SK-N-SH treated with all-trans-retinoic acid at 6 μM for 48 hours (cell line): ENCODE data around the gene GTPBP1.

Source experiments
- ATAC-seq: fragments of 200-7000 bp; cut with Tn5 transposase; 3 replicates; pipeline ENCODE4 v1.9.1; 2020; ENCODE audit warnings: mild to moderate bottlenecking, moderate library complexity
- ARNTL ChIP-seq: fragments of 450-650 bp; formaldehyde crosslinking; IDR thresholded peaks from 2 replicates; pipeline ENCODE4 v1.5.0; 2020; ENCODE audit warnings: low read depth, mild to moderate bottlenecking, moderate library complexity, borderline replicate concordance
- BACH2 ChIP-seq: fragments of 250-450 bp; sonication (Bioruptor Pico); IDR thresholded peaks from 2 replicates; pipeline ENCODE4 v1.9.0; 2021; ENCODE audit warnings: mild to moderate bottlenecking, borderline replicate concordance
- CSDC2 ChIP-seq: fragments of 250-450 bp; sonication (Bioruptor Pico); IDR thresholded peaks from 2 replicates; pipeline ENCODE4 v1.5.0; 2020; ENCODE audit warnings: mild to moderate bottlenecking, moderate library complexity
- ESRRG ChIP-seq: fragments of 250-450 bp; sonication (Bioruptor Pico); IDR thresholded peaks from 2 replicates; pipeline ENCODE4 v1.6.1; 2021; ENCODE audit warnings: mild to moderate bottlenecking
- GLIS3 ChIP-seq: fragments of 250-450 bp; sonication (Bioruptor Pico); IDR thresholded peaks from 2 replicates; pipeline ENCODE4 v1.5.0; 2020; ENCODE audit warnings: mild to moderate bottlenecking, moderate library complexity
- ISL1 ChIP-seq: fragments of 250-450 bp; sonication (Bioruptor Pico); IDR thresholded peaks from 2 replicates; pipeline ENCODE4 v2.1.2; 2022; ENCODE audit warnings: mild to moderate bottlenecking, moderate library complexity
- OSR1 ChIP-seq: fragments of 250-450 bp; sonication (Bioruptor Pico); IDR thresholded peaks from 2 replicates; pipeline ENCODE4 v1.8.0; 2022; ENCODE audit warnings: moderate library complexity, mild to moderate bottlenecking, inconsistent platforms
- RARB ChIP-seq: fragments of 250-450 bp; sonication (Bioruptor Pico); IDR thresholded peaks from 2 replicates; pipeline ENCODE4 v1.8.0; 2021; ENCODE audit warnings: mild to moderate bottlenecking, moderate library complexity
- SNAI2 ChIP-seq: fragments of 250-450 bp; sonication (Bioruptor Pico); IDR thresholded peaks from 2 replicates; pipeline ENCODE4 v1.5.0; 2020; ENCODE audit warnings: mild to moderate bottlenecking, moderate library complexity
- TCF4 ChIP-seq: fragments of 250-450 bp; sonication (Bioruptor Pico); IDR thresholded peaks from 2 replicates; pipeline ENCODE4 v1.8.0; 2021; ENCODE audit warnings: mild to moderate bottlenecking, moderate library complexity, borderline replicate concordance
- TOX ChIP-seq: fragments of 250-450 bp; sonication (Bioruptor Pico); IDR thresholded peaks from 2 replicates; pipeline ENCODE4 v1.8.0; 2021; ENCODE audit warnings: mild to moderate bottlenecking, moderate library complexity, borderline replicate concordance
- ZC3H10 ChIP-seq: fragments of 250-450 bp; sonication (Bioruptor Pico); IDR thresholded peaks from 2 replicates; pipeline ENCODE4 v1.5.1; 2021; ENCODE audit warnings: mild to moderate bottlenecking, moderate library complexity
- ZFP3 ChIP-seq: fragments of 250-450 bp; sonication (Bioruptor Pico); IDR thresholded peaks from 2 replicates; pipeline ENCODE4 v1.5.0; 2020; ENCODE audit warnings: mild to moderate bottlenecking, moderate library complexity
- ZNF70 ChIP-seq: fragments of 450-650 bp; formaldehyde crosslinking; IDR thresholded peaks from 2 replicates; pipeline ENCODE4 v1.5.0; 2020; ENCODE audit warnings: mild to moderate bottlenecking, moderate library complexity
- ZNF8 ChIP-seq: fragments of 450-650 bp; formaldehyde crosslinking; IDR thresholded peaks from 2 replicates; pipeline ENCODE4 v1.5.0; 2020; ENCODE audit warnings: mild to moderate bottlenecking, moderate library complexity
- TF ChIP-seq, protein P1 (sequence below): fragments of 250-450 bp; sonication (Bioruptor Pico); IDR thresholded peaks from 2 replicates; pipeline ENCODE4 v1.5.1; 2021; ENCODE audit warnings: mild to moderate bottlenecking, moderate library complexity
- TF ChIP-seq, protein P2 (sequence below): fragments of 250-450 bp; sonication (Bioruptor Pico); IDR thresholded peaks from 2 replicates; pipeline ENCODE4 v1.8.0; 2021; ENCODE audit warnings: low read depth, mild to moderate bottlenecking, moderate library complexity, borderline replicate concordance
- TF ChIP-seq, protein P3 (sequence below): fragments of 250-450 bp; sonication (Bioruptor Pico); IDR thresholded peaks from 2 replicates; pipeline ENCODE4 v1.8.0; 2020; ENCODE audit warnings: mild to moderate bottlenecking, moderate library complexity, borderline replicate concordance

The GTPBP1 gene

DNA sequence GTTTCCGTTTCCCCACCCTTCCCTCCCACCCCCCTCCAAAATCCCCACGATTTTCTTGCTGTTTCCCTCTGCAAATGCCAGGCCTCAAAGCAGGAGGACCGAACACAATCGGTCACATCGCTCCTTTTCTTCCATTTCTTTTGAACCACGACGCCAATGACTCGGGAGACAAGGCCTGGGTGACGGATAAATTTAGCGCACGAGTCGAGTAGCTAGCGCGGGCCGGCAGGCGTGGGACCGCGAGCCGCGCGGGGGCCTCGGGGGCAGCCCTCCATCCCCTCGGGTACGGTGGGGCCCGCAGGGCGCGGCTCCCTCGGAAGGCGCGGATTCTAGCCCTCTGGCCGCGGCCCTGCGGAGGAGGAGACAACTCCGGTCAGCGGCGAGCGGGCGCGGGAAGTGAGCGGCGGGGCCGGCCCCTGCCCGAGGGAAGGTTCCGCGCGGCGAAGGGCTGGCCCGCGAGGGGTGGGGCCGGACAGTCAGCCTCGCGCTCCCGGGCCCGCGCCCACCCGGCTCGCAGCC, 5.4 kb upstream of the GTPBP1 start:
- ATAC-seq = peak; percentile 21
- TF ChIP-seq, protein P1, sequence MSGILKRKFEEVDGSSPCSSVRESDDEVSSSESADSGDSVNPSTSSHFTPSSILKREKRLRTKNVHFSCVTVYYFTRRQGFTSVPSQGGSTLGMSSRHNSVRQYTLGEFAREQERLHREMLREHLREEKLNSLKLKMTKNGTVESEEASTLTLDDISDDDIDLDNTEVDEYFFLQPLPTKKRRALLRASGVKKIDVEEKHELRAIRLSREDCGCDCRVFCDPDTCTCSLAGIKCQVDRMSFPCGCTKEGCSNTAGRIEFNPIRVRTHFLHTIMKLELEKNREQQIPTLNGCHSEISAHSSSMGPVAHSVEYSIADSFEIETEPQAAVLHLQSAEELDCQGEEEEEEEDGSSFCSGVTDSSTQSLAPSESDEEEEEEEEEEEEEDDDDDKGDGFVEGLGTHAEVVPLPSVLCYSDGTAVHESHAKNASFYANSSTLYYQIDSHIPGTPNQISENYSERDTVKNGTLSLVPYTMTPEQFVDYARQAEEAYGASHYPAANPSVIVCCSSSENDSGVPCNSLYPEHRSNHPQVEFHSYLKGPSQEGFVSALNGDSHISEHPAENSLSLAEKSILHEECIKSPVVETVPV (CRISPR knock-in tag) = no peak
- TF ChIP-seq ZNF8 (CRISPR knock-in tag) (no peak), OSR1 (CRISPR knock-in tag) (no peak), TCF4 (CRISPR knock-in tag) (no peak), RARB (CRISPR knock-in tag) (no peak), SNAI2 (CRISPR knock-in tag) (no peak)
- TF ChIP-seq, protein P2, sequence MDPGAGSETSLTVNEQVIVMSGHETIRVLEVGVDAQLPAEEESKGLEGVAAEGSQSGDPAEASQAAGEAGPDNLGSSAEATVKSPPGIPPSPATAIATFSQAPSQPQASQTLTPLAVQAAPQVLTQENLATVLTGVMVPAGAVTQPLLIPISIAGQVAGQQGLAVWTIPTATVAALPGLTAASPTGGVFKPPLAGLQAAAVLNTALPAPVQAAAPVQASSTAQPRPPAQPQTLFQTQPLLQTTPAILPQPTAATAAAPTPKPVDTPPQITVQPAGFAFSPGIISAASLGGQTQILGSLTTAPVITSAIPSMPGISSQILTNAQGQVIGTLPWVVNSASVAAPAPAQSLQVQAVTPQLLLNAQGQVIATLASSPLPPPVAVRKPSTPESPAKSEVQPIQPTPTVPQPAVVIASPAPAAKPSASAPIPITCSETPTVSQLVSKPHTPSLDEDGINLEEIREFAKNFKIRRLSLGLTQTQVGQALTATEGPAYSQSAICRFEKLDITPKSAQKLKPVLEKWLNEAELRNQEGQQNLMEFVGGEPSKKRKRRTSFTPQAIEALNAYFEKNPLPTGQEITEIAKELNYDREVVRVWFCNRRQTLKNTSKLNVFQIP (CRISPR knock-in tag) = no peak
- TF ChIP-seq, all 23 proteins: peak for 0

DNA sequence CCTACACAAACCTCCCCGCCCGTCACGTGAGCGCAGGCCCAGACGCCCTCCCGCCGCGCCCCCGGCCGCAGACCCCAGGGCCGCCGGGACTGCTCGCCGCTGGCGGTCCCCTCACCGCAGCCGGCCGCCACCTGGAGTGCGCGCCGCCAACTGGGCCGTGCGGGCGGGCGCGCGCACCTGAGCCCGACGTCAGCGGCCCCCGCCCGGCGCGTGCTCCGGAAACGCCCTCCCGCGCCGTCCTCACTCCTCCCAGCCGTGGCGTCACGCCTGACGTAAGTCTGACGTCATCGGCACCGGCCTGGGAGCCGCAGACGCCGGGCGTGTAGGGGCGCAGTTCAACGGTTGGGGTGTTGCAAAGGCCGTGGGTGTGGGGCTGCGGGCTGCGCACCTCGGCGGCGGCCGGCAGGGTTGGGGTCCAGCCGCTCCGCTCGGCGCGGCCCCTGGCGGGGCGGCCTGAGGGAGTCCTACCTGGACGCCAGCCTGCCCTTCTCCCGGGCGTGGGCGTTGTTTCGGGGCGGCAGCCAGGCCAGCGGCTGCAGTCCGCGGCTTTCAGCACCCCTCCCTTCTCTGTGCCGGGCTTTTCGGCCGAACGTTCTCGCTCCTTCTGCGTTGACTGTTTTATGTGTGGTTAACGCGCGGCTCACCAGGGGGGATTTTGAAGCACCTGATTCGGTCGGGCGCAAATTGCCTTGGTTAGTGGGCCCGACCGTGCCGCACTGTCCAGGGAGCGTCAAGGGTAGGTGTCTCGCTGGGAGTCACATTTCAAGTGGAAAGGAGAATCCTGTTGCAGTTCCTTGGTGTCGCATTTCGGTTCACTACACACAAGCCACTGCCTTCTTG, 4.7 kb upstream of the GTPBP1 start, which contains the start of gene JOSD1:
TSS of gene JOSD1 (minus strand) at position 155 of the 840 bp plus-strand sequence. CDS start 956 bp downstream, outside the sequence.
- 0 out of 2 replicates have a peak, but pooled peaks have one; percentile 58 for TF ChIP-seq ZFP3 (CRISPR knock-in tag)
- no peak for TF ChIP-seq TOX (CRISPR knock-in tag)
- 0 out of 2 replicates have a peak, but pooled peaks have one; percentile 24 for TF ChIP-seq SNAI2 (CRISPR knock-in tag)
- TF ChIP-seq CSDC2 = peak; percentile 69; the same call in 1 of the 2 replicates
- peak; percentile 5; the same call in 2 of the 3 replicates for ATAC-seq

DNA sequence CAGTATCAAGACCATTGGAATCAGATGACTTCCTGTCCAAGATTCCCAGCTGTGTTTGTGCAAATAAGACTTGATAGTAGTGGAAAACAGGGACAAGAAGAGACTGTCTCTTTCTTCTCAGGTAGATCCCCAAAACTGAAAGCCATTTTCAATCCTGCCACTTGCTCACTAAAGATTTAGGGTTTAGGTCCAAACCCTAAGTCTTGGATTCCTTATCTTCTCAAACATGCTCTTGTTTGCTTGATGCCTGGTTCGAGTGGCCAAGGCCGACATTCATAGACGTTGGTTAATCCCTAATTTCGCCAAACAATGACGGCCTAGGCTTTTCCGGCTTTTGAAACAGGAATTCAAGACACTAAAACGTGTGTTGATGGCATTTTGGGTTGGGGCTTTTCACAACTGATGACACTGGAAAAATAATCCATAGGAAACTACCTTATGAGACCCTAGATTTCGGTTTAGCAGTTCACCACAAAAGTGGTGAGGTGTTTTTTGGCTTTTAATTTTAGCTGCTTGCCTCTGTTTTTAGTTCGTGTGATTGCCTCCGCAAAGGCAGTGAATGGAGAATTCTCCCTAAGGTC, 1.0 kb upstream of the GTPBP1 start:
- ATAC-seq = no peak
- TF ChIP-seq TCF4 (CRISPR knock-in tag) = no peak
- TF ChIP-seq, protein P1 (CRISPR knock-in tag) = no peak
- TF ChIP-seq BACH2 (CRISPR knock-in tag) = no peak
- TF ChIP-seq ZNF8 (CRISPR knock-in tag) = no peak
- no peak for TF ChIP-seq CSDC2
- TF ChIP-seq ZC3H10 (CRISPR knock-in tag) = no peak
- TF ChIP-seq, protein P3, sequence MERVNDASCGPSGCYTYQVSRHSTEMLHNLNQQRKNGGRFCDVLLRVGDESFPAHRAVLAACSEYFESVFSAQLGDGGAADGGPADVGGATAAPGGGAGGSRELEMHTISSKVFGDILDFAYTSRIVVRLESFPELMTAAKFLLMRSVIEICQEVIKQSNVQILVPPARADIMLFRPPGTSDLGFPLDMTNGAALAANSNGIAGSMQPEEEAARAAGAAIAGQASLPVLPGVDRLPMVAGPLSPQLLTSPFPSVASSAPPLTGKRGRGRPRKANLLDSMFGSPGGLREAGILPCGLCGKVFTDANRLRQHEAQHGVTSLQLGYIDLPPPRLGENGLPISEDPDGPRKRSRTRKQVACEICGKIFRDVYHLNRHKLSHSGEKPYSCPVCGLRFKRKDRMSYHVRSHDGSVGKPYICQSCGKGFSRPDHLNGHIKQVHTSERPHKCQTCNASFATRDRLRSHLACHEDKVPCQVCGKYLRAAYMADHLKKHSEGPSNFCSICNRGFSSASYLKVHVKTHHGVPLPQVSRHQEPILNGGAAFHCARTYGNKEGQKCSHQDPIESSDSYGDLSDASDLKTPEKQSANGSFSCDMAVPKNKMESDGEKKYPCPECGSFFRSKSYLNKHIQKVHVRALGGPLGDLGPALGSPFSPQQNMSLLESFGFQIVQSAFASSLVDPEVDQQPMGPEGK (CRISPR knock-in tag) = no peak
- TF ChIP-seq GLIS3 (CRISPR knock-in tag) = no peak
- TF ChIP-seq ARNTL = no peak
- no peak for TF ChIP-seq SNAI2 (CRISPR knock-in tag)
- no peak for TF ChIP-seq OSR1 (CRISPR knock-in tag)
- no peak for TF ChIP-seq ESRRG (CRISPR knock-in tag)
- TF ChIP-seq, protein P2 (CRISPR knock-in tag) = no peak
- TF ChIP-seq ISL1 (CRISPR knock-in tag) = no peak
- TF ChIP-seq ZNF70 (CRISPR knock-in tag) = no peak
